ENCODE results near the gene OLFML2B.
"Not testable (repeated sequence)": the region's sequence is repeated elsewhere in the genome, so short reads cannot be mapped to it uniquely, and the experiment has no call there.

Gene OLFML2B

GRCh38 chr1:162023547-162024501 is at the start of gene OLFML2B:
Gene OLFML2B (minus strand): TSS chr1:162023869. CDS start chr1:162023430, 439 bp downstream.
- peaks cover 6% of the 10 kb centered on the region for H3K4me1 ChIP-seq (ENCODE audit: control insufficient read depth, insufficient read depth, low read length)
- H3K27ac ChIP-seq (ENCODE audit: low read depth, low read length): no peak within 1 kb of the TSS
- no peak within 1 kb of the TSS for H3K9ac ChIP-seq (ENCODE audit: low read depth, low read length)
- peak within 1 kb of the TSS; percentile 77 for H3K4me3 ChIP-seq (ENCODE audit: low read depth, low read length)
- peaks cover 64% of the 10 kb centered on the region for H3K27me3 ChIP-seq (ENCODE audit: control insufficient read depth, insufficient read depth, low read length)
- no peaks in the 10 kb centered on the region for H3K36me3 ChIP-seq (ENCODE audit: control insufficient read depth, insufficient read depth, low read length)
- H3K9me3 ChIP-seq (ENCODE audit: control insufficient read depth, insufficient read depth, low read length): no peaks in the 10 kb centered on the region

- Histone ChIP-seq H3K36me3 (ENCODE audit: control insufficient read depth, insufficient read depth, low read length) (no peaks in the 10 kb centered on the region), H3K27me3 (ENCODE audit: control insufficient read depth, insufficient read depth, low read length) (peaks cover 4% of the 10 kb centered on the region; the same call in 1 of the 2 replicates), H3K9ac (ENCODE audit: low read depth, low read length) (no peak overlapping the region), H3K27ac (ENCODE audit: low read depth, low read length) (no peak overlapping the region), H3K9me3 (ENCODE audit: control insufficient read depth, insufficient read depth, low read length) (no peaks in the 10 kb centered on the region), H3K4me3 (ENCODE audit: low read depth, low read length) (0 out of 2 replicates have a peak overlapping the region, but pooled peaks have one; percentile 3), H3K4me1 (ENCODE audit: control insufficient read depth, insufficient read depth, low read length) (peaks cover 47% of the 10 kb centered on the region)
These were observed 49.1 kb upstream of the OLFML2B start for GRCh38 chr1:162072740-162073139.

- H3K9ac ChIP-seq (ENCODE audit: low read depth, low read length): peak overlapping the region; percentile 48; the same call in 1 of the 2 replicates
- H3K27ac ChIP-seq (ENCODE audit: low read depth, low read length): peak overlapping the region; percentile 75
- peaks cover 39% of the 10 kb centered on the region for H3K4me1 ChIP-seq (ENCODE audit: control insufficient read depth, insufficient read depth, low read length)
- H3K36me3 ChIP-seq (ENCODE audit: control insufficient read depth, insufficient read depth, low read length): no peaks in the 10 kb centered on the region
- H3K27me3 ChIP-seq (ENCODE audit: control insufficient read depth, insufficient read depth, low read length): peaks cover 4% of the 10 kb centered on the region; the same call in 1 of the 2 replicates
- H3K9me3 ChIP-seq (ENCODE audit: control insufficient read depth, insufficient read depth, low read length): no peaks in the 10 kb centered on the region
- H3K4me3 ChIP-seq (ENCODE audit: low read depth, low read length): peak overlapping the region; percentile 84
These were observed 47.2 kb upstream of the OLFML2B start for GRCh38 chr1:162070825-162071224.

- Histone ChIP-seq H3K9me3 (ENCODE audit: control insufficient read depth, insufficient read depth, low read length) (no peaks in the 10 kb centered on the region), H3K36me3 (ENCODE audit: control insufficient read depth, insufficient read depth, low read length) (no peaks in the 10 kb centered on the region), H3K27me3 (ENCODE audit: control insufficient read depth, insufficient read depth, low read length) (peaks cover 4% of the 10 kb centered on the region; the same call in 1 of the 2 replicates), H3K4me1 (ENCODE audit: control insufficient read depth, insufficient read depth, low read length) (peaks cover 41% of the 10 kb centered on the region), H3K27ac (ENCODE audit: low read depth, low read length) (peak overlapping the region; percentile 75), H3K9ac (ENCODE audit: low read depth, low read length) (peak overlapping the region; percentile 48), H3K4me3 (ENCODE audit: low read depth, low read length) (peak overlapping the region; percentile 84)
These were observed 46.6 kb upstream of the OLFML2B start for GRCh38 chr1:162070094-162070748.

GRCh38 chr1:162069334-162070093 is 45.8 kb upstream of the OLFML2B start, which contains the start of gene NOS1AP:
Gene NOS1AP (plus strand): TSS chr1:162069691. CDS start chr1:162070178, 487 bp downstream.
- Histone ChIP-seq H3K27ac (ENCODE audit: low read depth, low read length) (peak within 1 kb of the TSS; percentile 75), H3K4me1 (ENCODE audit: control insufficient read depth, insufficient read depth, low read length) (peaks cover 41% of the 10 kb centered on the region), H3K36me3 (ENCODE audit: control insufficient read depth, insufficient read depth, low read length) (no peaks in the 10 kb centered on the region), H3K9ac (ENCODE audit: low read depth, low read length) (peak within 1 kb of the TSS; percentile 48), H3K9me3 (ENCODE audit: control insufficient read depth, insufficient read depth, low read length) (no peaks in the 10 kb centered on the region), H3K4me3 (ENCODE audit: low read depth, low read length) (peak within 1 kb of the TSS; percentile 84), H3K27me3 (ENCODE audit: control insufficient read depth, insufficient read depth, low read length) (peaks cover 4% of the 10 kb centered on the region; the same call in 1 of the 2 replicates)

GRCh38 chr1:162068301-162068700 is 44.6 kb upstream of the OLFML2B start:
- Histone ChIP-seq H3K4me3 (ENCODE audit: low read depth, low read length) (no peak overlapping the region), H3K27ac (ENCODE audit: low read depth, low read length) (no peak overlapping the region), H3K9ac (ENCODE audit: low read depth, low read length) (no peak overlapping the region), H3K4me1 (ENCODE audit: control insufficient read depth, insufficient read depth, low read length) (peaks cover 38% of the 10 kb centered on the region), H3K9me3 (ENCODE audit: control insufficient read depth, insufficient read depth, low read length) (no peaks in the 10 kb centered on the region), H3K36me3 (ENCODE audit: control insufficient read depth, insufficient read depth, low read length) (no peaks in the 10 kb centered on the region), H3K27me3 (ENCODE audit: control insufficient read depth, insufficient read depth, low read length) (peaks cover 4% of the 10 kb centered on the region; the same call in 1 of the 2 replicates)

- H3K9me3 ChIP-seq (ENCODE audit: control insufficient read depth, insufficient read depth, low read length): no peaks in the 10 kb centered on the region
- H3K36me3 ChIP-seq (ENCODE audit: control insufficient read depth, insufficient read depth, low read length): no peaks in the 10 kb centered on the region
- H3K27me3 ChIP-seq (ENCODE audit: control insufficient read depth, insufficient read depth, low read length): peaks cover 4% of the 10 kb centered on the region; the same call in 1 of the 2 replicates
- no peak overlapping the region for H3K9ac ChIP-seq (ENCODE audit: low read depth, low read length)
- H3K4me1 ChIP-seq (ENCODE audit: control insufficient read depth, insufficient read depth, low read length): peaks cover 33% of the 10 kb centered on the region
- H3K27ac ChIP-seq (ENCODE audit: low read depth, low read length): no peak overlapping the region
- no peak overlapping the region for H3K4me3 ChIP-seq (ENCODE audit: low read depth, low read length)
These were observed 43.8 kb upstream of the OLFML2B start for GRCh38 chr1:162067466-162067865.

GRCh38 chr1:162066836-162067235 is 43.2 kb upstream of the OLFML2B start:
- peaks cover 27% of the 10 kb centered on the region for H3K4me1 ChIP-seq (ENCODE audit: control insufficient read depth, insufficient read depth, low read length)
- not testable (repeated sequence) for H3K9ac ChIP-seq (ENCODE audit: low read depth, low read length); H3K36me3 ChIP-seq (ENCODE audit: control insufficient read depth, insufficient read depth, low read length); H3K27me3 ChIP-seq (ENCODE audit: control insufficient read depth, insufficient read depth, low read length); H3K4me3 ChIP-seq (ENCODE audit: low read depth, low read length); H3K9me3 ChIP-seq (ENCODE audit: control insufficient read depth, insufficient read depth, low read length); H3K27ac ChIP-seq (ENCODE audit: low read depth, low read length)

- H3K27ac ChIP-seq (ENCODE audit: low read depth, low read length): no peak overlapping the region
- no peaks in the 10 kb centered on the region for H3K36me3 ChIP-seq (ENCODE audit: control insufficient read depth, insufficient read depth, low read length)
- no peaks in the 10 kb centered on the region for H3K9me3 ChIP-seq (ENCODE audit: control insufficient read depth, insufficient read depth, low read length)
- H3K9ac ChIP-seq (ENCODE audit: low read depth, low read length): no peak overlapping the region
- H3K4me3 ChIP-seq (ENCODE audit: low read depth, low read length): no peak overlapping the region
- peaks cover 4% of the 10 kb centered on the region; the same call in 1 of the 2 replicates for H3K27me3 ChIP-seq (ENCODE audit: control insufficient read depth, insufficient read depth, low read length)
- H3K4me1 ChIP-seq (ENCODE audit: control insufficient read depth, insufficient read depth, low read length): peaks cover 14% of the 10 kb centered on the region
These were observed 41.3 kb upstream of the OLFML2B start for GRCh38 chr1:162065016-162065415.

GRCh38 chr1:162062542-162063015 is 38.9 kb upstream of the OLFML2B start:
- H3K4me3 ChIP-seq (ENCODE audit: low read depth, low read length): no peak overlapping the region

More at GRCh38 chr1:162062542-162063015, 38.9 kb upstream of the OLFML2B start:
- peaks cover 5% of the 10 kb centered on the region; the same call in 1 of the 2 replicates for H3K4me1 ChIP-seq (ENCODE audit: control insufficient read depth, insufficient read depth, low read length)
- no peaks in the 10 kb centered on the region for H3K36me3 ChIP-seq (ENCODE audit: control insufficient read depth, insufficient read depth, low read length)
- H3K9ac ChIP-seq (ENCODE audit: low read depth, low read length): no peak overlapping the region
- no peak overlapping the region for H3K27ac ChIP-seq (ENCODE audit: low read depth, low read length)
- no peaks in the 10 kb centered on the region for H3K27me3 ChIP-seq (ENCODE audit: control insufficient read depth, insufficient read depth, low read length)
- H3K9me3 ChIP-seq (ENCODE audit: control insufficient read depth, insufficient read depth, low read length): no peaks in the 10 kb centered on the region
